RPMI7951 (cell line): Measurements from ENCODE around the gene HOXD8. TPM values are rescaled to one million over a fixed set of nuclear protein-coding genes. Genes with fewer than 3 reads are reported as not detected.

Experiments used
- DNase-seq: peaks from one replicate; pipeline ENCODE4 v3.0.0-alpha.2; 2012; ENCODE audit warnings: low read depth
- total RNA-seq: library from RNA; depleted of rRNA; stranded (reverse); fragments of >200 nt; shearing (Covaris generic); gene quantifications from 2 replicates; pipeline ENCODE4 v1.2.3, GENCODE V29; 2014

Gene HOXD8
- total RNA-seq, 1 experiment from 2014 or later = 16.1 TPM

DNA sequence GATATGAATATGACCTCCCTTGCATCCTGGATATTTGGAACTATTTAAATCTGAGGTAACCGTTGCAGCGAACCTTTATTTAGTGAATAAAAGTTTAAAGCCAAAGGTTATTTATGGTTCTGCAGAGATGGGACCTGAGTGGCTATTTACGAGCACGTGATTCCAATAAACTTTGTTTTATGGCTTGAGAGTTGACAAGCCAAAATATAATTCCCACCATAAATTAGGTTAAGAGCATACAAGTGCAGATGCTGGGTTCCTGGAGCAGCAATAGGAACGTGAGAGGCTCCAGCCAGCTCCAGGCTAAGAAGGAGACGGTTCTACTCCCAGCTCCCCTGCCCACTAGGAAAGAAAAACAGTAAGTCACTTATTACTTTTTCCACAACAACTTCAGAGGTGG is 16.6 kb downstream of the HOXD8 start:
- no peak for DNase-seq

DNA sequence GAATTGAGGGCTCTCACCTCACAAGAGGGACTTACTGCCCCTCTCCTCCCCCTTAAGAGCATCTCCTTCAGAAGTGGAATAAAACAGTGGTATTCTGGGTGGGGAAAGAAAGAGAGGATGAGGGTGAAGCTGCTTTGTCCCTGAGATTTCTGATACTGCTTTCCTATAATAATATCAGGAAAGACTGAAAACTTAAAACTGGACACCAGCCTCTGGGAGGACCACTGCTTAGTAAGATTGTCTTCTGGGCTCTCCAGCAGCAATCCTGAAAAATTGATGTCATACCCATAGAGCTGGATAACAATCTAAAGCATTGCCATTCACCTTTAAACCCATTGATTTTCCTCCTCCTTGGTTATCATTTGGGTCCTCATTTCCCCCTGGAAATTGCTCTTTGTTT is 17.1 kb downstream of the HOXD8 start:
- DNase-seq = no peak

DNA sequence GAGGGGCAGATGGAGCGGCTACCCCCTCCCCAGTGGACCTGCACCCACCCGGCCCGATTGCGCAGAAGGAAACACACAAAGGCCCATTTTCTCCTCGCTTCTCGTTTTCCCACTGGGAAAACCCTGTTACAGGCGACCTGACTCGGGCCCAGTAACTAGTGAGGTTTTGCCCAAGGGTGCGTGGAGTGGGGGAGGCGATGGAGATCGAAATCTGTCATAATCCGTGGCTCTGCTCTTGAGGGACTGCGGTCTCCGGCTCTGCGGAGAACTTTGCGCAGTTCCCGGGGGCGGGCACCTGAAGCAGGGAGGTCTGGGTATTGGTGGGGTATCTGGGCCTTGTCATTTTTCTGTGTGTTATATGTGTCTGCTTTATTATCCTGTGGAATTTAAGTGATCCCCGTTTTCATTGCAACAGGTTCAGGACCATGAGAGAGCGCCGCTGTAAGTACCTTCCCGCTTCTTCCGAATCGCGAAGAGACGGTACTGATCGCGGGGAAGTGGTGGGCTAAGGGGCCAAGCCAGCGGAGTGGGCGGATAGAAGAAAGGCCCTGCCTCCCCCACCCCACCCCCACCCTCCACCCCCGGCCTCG is 17.8 kb downstream of the HOXD8 start:
- no peak for DNase-seq

DNA sequence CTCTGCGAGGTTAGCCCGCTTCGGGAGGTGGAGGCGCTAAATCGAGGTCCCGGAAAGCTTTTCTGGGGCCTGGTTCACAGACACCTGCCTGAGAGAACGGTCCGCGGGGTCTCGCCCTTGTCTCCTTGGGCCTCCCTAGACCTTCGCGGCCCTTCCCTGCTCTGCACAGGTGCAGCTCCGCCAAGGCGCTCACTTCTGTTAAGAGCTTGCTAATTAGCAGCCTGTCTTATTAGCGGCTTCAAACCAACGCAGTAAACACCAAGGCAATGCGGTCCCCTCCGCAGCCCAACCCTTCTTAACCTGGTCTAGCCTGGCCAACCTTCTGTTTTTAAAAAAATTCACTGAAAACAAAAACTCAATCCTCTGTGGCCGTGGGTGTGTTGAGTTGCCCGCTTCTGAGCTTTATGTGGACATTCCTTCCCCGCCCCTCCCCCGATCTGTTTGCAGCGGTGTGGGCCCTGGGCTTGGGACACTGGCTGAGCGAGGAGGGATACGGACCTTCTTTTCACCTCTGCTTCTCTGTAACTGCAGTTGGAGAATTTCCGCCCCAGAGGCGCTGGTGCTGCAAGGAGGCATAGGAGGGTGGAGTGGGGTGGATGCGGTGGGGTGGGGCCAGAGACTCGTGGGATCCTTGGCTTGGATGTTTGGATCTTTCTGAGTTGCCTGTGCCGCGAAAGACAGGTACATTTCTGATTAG is 18.4 kb downstream of the HOXD8 start:
- no peak for DNase-seq

DNA sequence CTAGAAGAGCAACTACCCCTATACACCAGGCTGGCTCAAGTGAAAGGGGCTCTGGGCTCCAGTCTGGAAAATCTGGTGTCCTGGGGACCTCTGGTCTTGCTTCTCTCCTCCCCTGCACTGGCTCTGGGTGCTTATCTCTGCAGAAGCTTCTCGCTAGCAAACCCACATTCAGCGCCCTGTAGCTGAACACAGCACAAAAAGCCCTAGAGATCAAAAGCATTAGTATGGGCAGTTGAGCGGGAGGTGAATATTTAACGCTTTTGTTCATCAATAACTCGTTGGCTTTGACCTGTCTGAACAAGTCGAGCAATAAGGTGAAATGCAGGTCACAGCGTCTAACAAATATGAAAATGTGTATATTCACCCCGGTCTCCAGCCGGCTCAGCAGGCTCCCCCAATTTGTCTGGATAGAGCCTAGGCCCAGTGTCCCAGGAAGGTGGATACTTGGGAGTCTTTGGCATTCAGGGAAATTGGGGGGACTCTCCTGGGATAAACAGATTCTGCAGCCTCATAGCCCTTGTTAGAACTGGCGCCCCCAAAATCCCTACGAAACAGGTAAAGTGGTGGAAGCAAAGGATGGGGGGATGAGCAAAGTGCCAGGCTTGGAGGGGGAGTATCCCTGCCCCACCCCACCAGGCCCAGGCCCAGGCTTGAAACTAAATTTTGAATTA is 19.4 kb downstream of the HOXD8 start:
- DNase-seq = no peak

DNA sequence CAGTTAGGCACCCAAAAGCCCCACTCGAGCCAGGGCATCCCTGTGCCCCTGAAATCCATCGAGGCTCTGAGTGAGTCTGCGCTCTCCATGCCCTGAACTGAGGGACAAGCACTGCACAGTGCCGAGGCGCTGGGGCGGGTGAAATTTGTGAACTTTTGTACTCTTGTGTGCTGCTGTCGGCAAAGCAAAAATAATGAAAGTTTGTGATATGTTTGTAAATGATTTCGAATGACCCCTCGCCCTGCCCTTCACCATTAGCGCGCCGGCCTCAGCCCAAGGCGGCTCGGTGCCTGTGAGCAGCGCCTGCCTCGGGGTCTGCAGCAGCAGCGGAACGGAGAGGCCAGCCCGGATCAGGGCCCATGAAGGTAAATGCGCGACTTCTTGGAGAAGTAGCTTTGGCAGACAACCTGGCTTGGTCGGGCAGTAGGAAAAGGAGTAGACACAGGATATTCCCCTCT is 20.0 kb downstream of the HOXD8 start:
- DNase-seq = no peak

DNA sequence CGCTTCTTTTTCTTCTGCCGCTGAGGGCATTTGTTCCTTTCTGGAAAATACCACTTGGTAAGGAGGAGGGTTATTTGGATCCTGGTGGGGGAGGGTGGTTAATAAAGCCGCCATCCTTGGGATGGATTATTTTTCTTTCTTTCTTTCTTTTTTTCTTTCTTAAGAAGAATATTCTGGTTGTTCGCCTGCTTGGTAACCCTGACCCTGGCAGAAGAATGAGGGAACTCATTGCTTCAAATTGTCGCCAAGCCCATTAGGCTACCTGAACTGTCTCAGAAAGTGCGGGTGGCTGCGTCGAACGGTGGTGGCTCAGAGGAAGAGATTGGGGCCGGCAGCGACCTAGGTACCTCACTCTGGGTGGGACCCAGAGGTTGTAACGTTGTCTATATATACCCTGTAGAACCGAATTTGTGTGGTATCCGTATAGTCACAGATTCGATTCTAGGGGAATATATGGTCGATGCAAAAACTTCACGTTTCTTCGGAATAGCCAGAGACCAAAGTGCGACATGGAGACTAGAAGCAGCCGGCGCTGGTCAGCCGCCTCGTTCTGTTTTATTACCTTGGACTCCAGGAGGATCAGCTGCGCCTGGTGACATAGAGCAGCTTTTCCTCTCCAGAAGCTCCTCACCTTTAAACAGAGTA is 20.6 kb downstream of the HOXD8 start:
- no peak for DNase-seq

DNA sequence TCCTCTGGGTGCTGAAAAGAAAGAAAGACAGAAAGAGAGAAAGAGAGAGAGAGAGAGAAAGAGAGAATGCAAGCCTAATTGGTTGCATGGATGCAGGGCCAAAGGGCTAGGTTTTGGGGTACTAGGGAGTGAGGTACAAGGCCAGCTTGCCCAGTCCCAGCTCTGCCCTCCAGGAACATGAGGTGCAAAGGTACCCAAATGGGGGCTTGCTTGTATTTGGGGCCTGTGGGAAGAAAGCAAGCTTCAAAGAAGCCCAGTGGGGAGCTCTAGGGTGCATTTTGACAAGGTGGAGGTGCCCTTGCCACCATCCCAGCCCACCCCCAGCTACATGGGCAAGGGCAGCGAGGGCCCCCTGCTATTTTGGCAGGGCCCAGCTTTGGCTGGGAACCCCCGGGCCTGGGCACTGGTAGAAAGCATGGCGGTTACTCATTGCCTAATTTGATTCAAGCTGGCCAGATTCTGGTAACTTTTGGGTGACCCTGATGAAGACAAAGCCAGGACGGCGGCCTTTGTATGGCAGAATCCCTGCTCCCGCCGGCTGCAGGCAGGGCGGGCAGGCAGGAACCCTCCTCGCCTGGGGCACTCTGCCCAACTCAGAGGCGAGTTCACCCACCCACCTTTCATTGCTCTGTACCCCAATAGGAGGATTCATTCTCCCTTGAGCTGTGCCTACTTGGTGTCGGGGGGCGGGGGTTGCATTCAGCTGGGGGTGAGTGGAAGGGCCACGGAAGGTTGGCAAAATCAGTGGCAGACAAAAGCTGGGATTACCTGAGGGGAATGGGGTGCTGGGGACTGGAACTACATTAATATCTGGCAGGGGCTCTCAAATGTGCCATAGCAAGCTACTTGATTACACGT is 21.3 kb downstream of the HOXD8 start:
- DNase-seq = no peak

DNA sequence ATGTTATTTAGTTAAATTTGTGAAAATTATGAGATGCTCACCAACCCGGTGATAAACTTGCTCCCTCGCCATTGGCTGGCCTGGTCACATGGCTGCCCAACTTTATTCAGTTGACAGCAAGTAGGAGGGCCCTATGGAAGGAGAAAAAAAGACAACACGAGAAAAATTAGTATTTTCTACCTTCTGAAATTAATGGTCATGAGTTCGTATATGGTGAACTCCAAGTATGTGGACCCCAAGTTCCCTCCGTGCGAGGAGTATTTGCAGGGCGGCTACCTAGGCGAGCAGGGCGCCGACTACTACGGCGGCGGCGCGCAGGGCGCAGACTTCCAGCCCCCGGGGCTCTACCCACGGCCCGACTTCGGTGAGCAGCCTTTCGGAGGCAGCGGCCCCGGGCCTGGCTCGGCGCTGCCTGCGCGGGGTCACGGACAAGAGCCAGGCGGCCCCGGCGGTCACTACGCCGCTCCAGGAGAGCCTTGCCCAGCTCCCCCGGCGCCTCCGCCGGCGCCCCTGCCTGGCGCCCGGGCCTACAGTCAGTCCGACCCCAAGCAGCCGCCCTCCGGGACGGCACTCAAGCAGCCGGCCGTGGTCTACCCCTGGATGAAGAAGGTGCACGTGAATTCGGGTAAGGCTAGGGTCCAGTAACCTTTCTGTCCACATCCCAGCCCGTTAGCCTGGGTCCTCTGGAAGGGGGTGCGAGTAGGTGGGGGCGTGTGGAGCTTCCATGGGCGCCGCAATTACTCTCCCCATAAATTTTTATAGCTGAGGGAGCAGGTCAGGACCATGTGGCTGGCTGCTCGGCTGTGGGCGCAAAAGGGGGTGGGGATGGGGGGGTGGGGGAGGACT is 22.2 kb downstream of the HOXD8 start, which contains the start of gene HOXD4:
Gene HOXD4, plus strand, starts transcription at position 109 of the 846 bp plus-strand sequence. Its CDS starts 84 bp downstream, at position 193.
- peak; percentile 61 for DNase-seq

DNA sequence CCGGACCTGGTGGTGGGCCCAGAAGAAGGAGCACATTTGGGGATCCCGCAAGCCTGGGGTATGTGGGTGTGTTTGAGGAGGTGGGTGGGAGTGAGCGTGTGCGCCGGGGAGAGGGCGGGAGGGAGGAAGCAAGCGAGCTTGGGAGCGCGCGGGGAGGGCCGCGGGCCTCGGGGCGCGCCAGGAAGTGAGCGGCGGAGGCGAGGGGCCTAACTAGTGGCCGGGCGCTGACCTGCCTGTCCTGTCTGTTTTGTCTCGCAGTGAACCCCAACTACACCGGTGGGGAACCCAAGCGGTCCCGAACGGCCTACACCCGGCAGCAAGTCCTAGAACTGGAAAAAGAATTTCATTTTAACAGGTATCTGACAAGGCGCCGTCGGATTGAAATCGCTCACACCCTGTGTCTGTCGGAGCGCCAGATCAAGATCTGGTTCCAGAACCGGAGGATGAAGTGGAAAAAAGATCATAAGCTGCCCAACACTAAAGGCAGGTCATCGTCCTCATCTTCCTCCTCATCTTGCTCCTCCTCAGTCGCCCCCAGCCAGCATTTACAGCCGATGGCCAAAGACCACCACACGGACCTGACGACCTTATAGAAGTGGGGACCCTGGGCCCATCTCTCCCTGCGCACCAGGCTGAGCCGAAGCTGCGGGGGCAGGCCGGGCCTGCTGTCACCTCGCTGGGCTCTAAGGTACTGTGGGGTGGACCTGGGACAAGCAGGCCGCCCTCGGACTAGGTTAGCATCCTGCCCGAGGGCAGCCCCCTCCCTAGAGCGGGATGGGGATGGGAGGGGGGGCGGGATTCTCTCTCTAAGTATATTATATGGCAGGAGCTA is 23.1 kb downstream of the HOXD8 start:
- peak; percentile 66 for DNase-seq

DNA sequence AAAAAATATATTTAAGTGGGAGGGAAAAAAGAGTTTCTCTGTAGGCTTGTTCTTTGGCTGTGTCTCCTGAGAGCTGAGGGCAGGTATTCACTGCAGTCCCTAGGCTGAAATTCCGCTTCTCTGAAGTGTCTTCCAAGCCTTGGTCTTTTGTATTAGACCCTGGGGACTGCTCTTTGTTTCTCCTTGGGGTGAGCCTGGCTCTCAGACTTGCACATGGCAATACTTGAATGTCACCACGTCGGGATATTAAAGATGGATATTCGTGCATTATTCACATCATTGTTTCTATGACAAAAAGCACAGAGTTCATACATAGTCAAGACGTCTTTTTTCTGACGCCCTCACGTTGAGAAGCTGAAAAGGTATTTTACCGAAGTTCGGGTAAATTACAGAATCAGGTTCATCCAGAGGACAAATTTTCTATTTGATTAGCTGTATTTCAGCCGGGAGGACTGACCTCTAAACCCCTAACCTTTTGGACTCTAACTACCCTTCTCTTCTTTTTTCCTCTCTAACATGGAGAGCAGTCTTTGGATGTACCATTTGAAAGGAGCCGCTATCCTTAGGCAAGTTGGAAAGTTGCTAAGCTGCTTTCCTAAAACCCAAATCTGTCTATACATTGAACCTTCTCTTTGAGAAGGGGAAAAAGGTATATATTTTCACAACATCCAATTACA is 25.2 kb downstream of the HOXD8 start:
- DNase-seq = no peak

DNA sequence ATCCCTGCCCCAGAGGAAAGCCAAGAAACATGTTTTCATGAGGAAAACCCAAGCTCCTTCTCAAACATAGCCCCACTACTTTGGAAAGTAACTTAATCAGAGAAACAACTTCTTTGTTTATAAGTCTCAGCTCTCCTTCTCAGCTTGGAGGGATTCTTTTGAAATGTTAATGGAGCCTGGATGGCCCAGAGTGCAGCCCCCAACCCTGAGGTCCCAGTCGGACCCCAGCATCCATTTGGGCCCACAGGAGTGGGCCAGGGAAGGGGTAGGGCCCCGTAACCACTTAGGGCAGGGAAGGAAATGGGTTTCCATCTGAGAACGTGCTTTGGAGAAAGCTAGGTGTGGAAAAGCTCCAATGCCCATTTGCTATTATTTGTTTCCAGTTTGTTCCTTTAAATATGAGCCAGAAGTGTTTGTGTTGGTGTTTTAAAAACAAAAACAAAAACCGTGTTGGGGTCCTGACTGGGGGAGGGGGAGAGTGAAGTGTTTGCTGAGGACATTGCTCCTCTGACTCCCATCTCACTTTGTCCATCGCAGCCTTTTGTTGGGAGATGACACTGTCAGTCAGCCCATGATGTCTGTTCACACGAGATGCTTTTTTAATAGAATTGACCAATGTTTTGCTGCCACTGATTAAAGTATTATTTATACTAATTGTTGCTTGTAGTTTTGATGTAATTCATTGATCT is 26.0 kb downstream of the HOXD8 start:
- DNase-seq = no peak

DNA sequence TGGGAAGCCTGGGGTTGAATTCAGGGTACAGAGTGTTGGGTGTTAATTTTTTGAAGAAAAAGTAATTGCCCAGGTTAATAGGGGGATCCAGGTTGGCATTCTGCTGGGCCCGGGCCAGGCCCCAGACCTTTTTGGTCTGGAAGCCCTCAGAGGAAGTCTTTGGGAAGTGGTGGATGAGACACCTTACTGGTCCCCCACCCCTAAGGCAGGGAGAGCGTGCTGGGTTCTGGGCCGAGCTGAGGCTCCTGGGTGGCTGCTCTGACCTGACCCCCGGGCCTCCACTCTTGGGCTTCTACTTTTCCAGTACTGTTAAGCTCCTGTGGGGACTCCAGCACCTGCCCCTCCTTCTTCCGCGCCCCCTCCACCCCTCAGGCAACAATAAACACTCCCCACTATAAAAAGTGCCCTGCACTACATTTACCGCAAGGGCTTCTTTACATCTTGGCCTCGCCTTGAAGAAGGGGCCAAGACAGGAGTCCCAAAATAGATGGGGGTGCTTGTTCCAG is 26.8 kb downstream of the HOXD8 start:
- DNase-seq = no peak

DNA sequence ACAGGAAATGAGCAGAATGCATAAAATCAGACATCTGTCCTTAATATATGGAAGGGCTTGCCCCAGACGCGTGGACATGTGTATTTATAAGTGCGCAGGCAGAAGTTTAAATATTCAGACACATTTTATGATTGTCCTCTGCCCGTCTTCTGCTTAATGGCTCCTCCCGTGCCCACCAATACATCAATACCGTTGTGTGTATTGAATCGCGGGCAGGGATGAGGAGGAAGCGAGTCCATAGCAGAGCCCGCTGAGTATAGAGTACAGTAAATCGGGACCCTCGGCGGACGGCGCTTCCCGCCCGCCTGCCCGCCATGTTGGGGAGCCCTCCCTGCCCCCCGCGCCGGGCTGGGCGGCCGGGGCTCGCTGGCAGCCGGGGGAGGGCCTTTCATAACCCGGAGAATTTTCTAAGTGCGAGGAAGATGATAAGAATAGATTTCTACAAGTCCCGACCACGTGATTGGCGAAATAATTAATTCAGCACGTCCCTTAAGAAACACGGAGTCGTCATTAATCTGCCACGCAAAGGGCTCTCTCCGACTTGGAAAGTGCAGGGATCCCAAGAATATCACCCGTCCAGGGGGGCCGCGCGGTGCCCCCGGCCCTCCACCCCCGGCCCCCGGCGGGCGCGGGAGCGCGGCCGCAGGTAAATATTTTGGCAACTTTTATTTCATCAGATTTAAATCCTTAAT is 27.4 kb downstream of the HOXD8 start, which contains the start of gene HOXD3:
Gene HOXD3, plus strand, starts transcription at position 501 of the 692 bp plus-strand sequence. CDS start 11,808 bp downstream, outside the sequence.
- no peak for DNase-seq

DNA sequence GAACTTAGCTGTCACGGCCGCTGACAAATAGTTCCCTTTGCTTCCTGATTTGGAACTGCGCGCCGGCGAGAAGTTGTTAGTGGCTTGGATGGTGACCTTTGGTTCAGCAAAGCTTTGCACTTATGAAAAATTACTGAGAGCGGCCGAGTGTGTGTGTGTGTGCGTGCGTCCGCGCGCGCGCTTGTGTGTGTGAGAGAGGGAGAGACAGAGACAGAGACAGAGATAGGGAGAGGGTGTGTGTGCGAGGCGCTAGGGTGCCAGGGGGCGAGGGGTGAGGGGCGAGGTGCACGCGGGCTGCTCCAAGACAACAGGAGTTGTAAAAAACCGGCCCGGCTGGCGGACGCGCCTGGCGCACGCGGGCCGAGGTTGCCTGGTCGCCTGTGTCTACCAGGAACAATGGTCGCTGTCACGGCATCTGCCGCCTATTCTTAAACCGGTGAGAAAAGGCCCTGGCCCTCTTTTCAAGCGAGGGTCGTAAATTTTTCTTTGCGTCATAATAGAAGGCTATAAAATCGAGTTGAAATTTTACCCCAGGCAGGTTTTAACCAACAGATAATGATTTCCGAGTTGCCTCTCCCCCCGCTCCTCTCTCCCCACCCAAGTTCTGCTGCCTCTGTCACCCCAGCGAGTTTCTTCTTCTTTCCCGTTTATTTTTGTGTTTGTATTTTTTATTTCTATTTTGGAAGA is 28.1 kb downstream of the HOXD8 start:
- no peak for DNase-seq

DNA sequence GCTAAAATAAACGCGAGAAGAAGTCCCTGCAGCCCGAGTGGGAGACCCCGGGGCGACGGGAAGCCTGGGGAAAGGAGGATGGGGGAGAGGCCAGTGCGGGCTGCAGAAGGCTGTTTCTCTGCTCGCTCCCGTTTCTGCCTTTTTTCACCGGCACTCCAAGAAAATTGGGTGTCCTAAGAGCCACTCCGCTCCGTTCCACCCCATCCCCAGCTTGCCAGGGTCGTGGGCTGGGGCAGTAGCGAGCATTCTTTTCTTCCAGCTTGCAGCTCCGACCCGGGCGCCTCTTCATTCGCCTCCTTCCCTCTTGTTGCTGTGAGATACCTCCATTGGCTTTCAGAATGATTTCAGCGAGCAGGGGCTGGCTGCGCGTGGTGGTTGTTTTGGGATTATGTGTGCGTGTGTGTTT is 28.7 kb downstream of the HOXD8 start:
- DNase-seq = no peak
